K562 (cell line): ENCODE measurements around the gene EFHC2. TPM values are rescaled to one million over a fixed set of nuclear protein-coding genes. Genes with fewer than 3 reads are reported as not detected.

ENCODE experiments used
- ADNP ChIP-seq: fragments of 200-800 bp; sonication (Bioruptor generic); IDR thresholded peaks from 2 replicates; pipeline ENCODE4 v1.6.1; 2016; ENCODE audit warnings: missing genetic modification characterization, missing compliant biosample characterization
- ETV5 ChIP-seq: sonication (generic); formaldehyde crosslinking; IDR thresholded peaks from 2 replicates; pipeline ENCODE4 v1.4.0; 2020; ENCODE audit warnings: low read depth, mild to moderate bottlenecking, missing genetic modification reagents
- FIP1L1 ChIP-seq: fragments of 200-400 bp; formaldehyde crosslinking; IDR thresholded peaks from 2 replicates; pipeline ENCODE4 v1.6.1; 2018; ENCODE audit warnings: mild to moderate bottlenecking, low read depth, low read length; ENCODE audit not compliant: poor library complexity, severe bottlenecking
- FOXA3 ChIP-seq, 2 experiments: fragments of 450-650 bp in 1 of 2; sonication (generic) in 1 of 2; formaldehyde crosslinking; IDR thresholded peaks in 1 of 2; conservative IDR thresholded peaks in 1 of 2; 2 replicates each; pipeline versions ENCODE4 v1.4.0 to v1.8.0; 2020 to 2022; ENCODE audit warnings: mild to moderate bottlenecking in 2 of 2, missing genetic modification reagents in 1 of 2
- GTF2A2 ChIP-seq: IDR thresholded peaks from 2 replicates; pipeline ENCODE4 v1.6.1; 2016; ENCODE audit warnings: mild to moderate bottlenecking, missing genetic modification characterization, missing compliant biosample characterization
- HDAC1 ChIP-seq, 2 experiments: fragments of 450-650 bp; IDR thresholded peaks; 2 replicates each; pipeline ENCODE4 v1.6.1; 2016 to 2017; ENCODE audit warnings: inconsistent platforms in 1 of 2, mild to moderate bottlenecking in 1 of 2, moderate library complexity in 1 of 2
- HDGF ChIP-seq: fragments of 450-650 bp; IDR thresholded peaks from 2 replicates; pipeline ENCODE4 v1.6.1; 2016
- JUND ChIP-seq, 2 experiments: IDR thresholded peaks; 2 replicates in 1 of 2; 3 replicates in 1 of 2; pipeline ENCODE4 v1.6.1; 2011; ENCODE audit warnings: borderline replicate concordance in 2 of 2, low read depth in 2 of 2, low read length in 2 of 2, improper control_type of control experiment in 1 of 2, missing biosample characterization in 1 of 2, missing genetic modification characterization in 1 of 2, missing genetic modification reagents in 1 of 2
- MCM2 ChIP-seq: fragments of 450-650 bp; IDR thresholded peaks from 2 replicates; pipeline ENCODE4 v1.6.1; 2017; ENCODE audit warnings: low read depth, mild to moderate bottlenecking
- MYBL2 ChIP-seq, 2 experiments: fragments of 450-650 bp in 1 of 2; sonication (generic) in 1 of 2; formaldehyde crosslinking in 1 of 2; IDR thresholded peaks; 2 replicates each; pipeline versions ENCODE4 v1.6.1 to v1.8.1; 2017 to 2022; ENCODE audit warnings: borderline replicate concordance in 1 of 2, inconsistent platforms in 1 of 2, low read depth in 1 of 2, mild to moderate bottlenecking in 1 of 2, missing genetic modification reagents in 1 of 2, moderate library complexity in 1 of 2
- NBN ChIP-seq: fragments of 450-650 bp; IDR thresholded peaks from 2 replicates; pipeline ENCODE4 v1.6.1; 2016; ENCODE audit warnings: low read depth, mild to moderate bottlenecking
- POLR2G ChIP-seq: fragments of 200-400 bp; formaldehyde crosslinking; IDR thresholded peaks from 2 replicates; pipeline ENCODE4 v1.6.1; 2017; ENCODE audit warnings: low read depth, mild to moderate bottlenecking, antibody characterized with exemption, low read length, moderate library complexity
- RBFOX2 ChIP-seq: fragments of 200-400 bp; formaldehyde crosslinking; IDR thresholded peaks from 2 replicates; pipeline ENCODE4 v1.6.1; 2017; ENCODE audit warnings: low read depth, mild to moderate bottlenecking, low read length, moderate library complexity
- RBM22 ChIP-seq: fragments of 200-400 bp; formaldehyde crosslinking; IDR thresholded peaks from 2 replicates; pipeline ENCODE4 v1.6.1; 2018; ENCODE audit warnings: low read length, low read depth; ENCODE audit not compliant: poor library complexity, severe bottlenecking
- SREBF1 ChIP-seq: fragments of 150-350 bp; IDR thresholded peaks from 2 replicates; pipeline ENCODE4 v1.6.1; 2014; ENCODE audit warnings: antibody characterized with exemption, low read depth, low read length, borderline replicate concordance
- ZFX ChIP-seq: sonication (generic); formaldehyde crosslinking; IDR thresholded peaks from 2 replicates; pipeline ENCODE4 v1.8.0; 2022; ENCODE audit warnings: mild to moderate bottlenecking, missing genetic modification reagents, moderate library complexity
- ZKSCAN3 ChIP-seq: fragments of 250-450 bp; sonication (Bioruptor Pico); IDR thresholded peaks from 2 replicates; pipeline ENCODE4 v1.4.0; 2020
- ZNF436 ChIP-seq: fragments of 250-450, 450-650 bp; sonication (Bioruptor Pico); formaldehyde crosslinking; IDR thresholded peaks from 2 replicates; pipeline ENCODE4 v1.7.0; 2020; ENCODE audit warnings: mild to moderate bottlenecking
- polyA plus RNA-seq, 8 experiments: library from polyadenylated mRNA; depleted of rRNA in 4 of 8; stranded (reverse) in 5 of 8; unstranded in 3 of 8; fragments of >200 nt; fragmentation: Nextera tagmentation in 2 of 8; fragmentation: Illumina TruSeq in 1 of 8; extraction: Ambion mirVana in 2 of 8; extraction: Trizol in 1 of 8; gene quantifications; 2 replicates each; pipeline versions ENCODE4 v1.2.1 to v1.2.3, GENCODE V29; 2011 to 2014; ENCODE audit warnings: inconsistent platforms in 1 of 8, missing spikeins in 1 of 8
- total RNA-seq, 7 experiments: library from RNA; depleted of rRNA in 6 of 7; stranded (reverse); fragments of >200 nt in 6 of 7; fragmentation: Illumina TruSeq in 2 of 7; extraction: Trizol in 2 of 7; gene quantifications; 2 replicates each; pipeline versions ENCODE4 v1.2.1 to v1.2.3, GENCODE V29; 2011 to 2021; ENCODE audit warnings: low replicate concordance in 1 of 7
- TF ChIP-seq, protein P1 (sequence below), 2 experiments: fragments of 250-450 bp in 1 of 2; fragments of 450-650 bp in 1 of 2; sonication (Bioruptor Pico) in 1 of 2; IDR thresholded peaks; 2 replicates each; pipeline versions ENCODE4 v1.6.1 to v1.8.0; 2016 to 2021; ENCODE audit warnings: mild to moderate bottlenecking in 2 of 2, moderate library complexity in 2 of 2, missing compliant biosample characterization in 1 of 2, missing genetic modification characterization in 1 of 2
- TF ChIP-seq, protein P2 (sequence below): sonication (generic); formaldehyde crosslinking; IDR thresholded peaks from 2 replicates; pipeline ENCODE4 v1.8.0; 2022; ENCODE audit warnings: missing genetic modification reagents, mild to moderate bottlenecking, borderline replicate concordance
- TF ChIP-seq, protein P3 (sequence below): sonication (generic); formaldehyde crosslinking; IDR thresholded peaks from 2 replicates; pipeline ENCODE4 v1.8.0; 2022; ENCODE audit warnings: mild to moderate bottlenecking, missing genetic modification reagents
- TF ChIP-seq, protein P4 (sequence below): fragments of 450-650 bp; IDR thresholded peaks from 2 replicates; pipeline ENCODE4 v1.6.1; 2016

Gene EFHC2
- total and polyA plus RNA-seq, 9 of the 15 experiments (the other 6 are each of a cell fraction or from before 2014, with no cell fraction given): 1.3 to 8.1 (median 3.0) TPM

DNA sequence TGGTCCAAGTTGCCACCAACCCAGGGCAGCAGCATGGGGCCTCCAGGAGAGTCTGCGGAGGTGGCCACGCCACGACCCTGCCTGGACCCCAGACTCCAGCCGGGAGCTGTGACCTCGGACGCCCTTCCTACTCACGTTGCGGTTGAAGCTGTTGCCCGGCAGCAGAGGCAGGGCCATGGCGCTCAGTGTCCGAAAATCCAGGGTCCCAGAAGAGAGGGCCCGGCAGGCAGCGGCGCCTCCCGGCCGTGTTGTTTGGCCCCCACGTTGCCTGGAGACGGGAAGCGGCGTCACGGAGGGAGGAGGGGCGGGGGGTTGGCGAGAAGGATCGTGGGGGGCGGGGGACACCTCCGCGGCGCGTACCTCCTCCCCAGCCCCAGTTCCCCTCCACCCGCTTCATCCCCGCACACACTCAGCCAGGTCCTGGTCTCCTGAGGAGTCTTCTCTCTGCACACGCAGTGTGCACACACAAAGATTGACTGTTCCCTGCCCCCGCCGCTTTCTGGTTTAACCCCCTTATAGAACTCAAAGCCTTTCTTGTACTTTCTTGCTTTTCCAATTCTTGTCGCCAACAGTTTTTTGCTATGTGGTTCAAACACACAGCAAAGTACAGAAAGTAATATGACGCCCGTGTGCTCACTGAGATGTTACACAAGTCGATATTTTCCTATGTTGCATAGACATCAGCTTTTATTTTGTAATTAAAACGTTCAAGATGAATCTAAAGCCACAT lies at the start of gene EFHC2 (continued):
- TF ChIP-seq HDGF (no peak), SREBF1 (no peak), ADNP (tag) (no peak), ZFX (peak; percentile 67), FOXA3 (CRISPR knock-in tag; conservative IDR thresholded peaks at IDR 0.05 in 1 of 2, IDR thresholded peaks at IDR 0.05 in 1 of 2) (no peak), ZKSCAN3 (CRISPR knock-in tag) (no peak), POLR2G (0 out of 2 replicates have a peak, but pooled peaks have one; percentile 40), MCM2 (no peak), ETV5 (no peak), RBM22 (no peak), MYBL2 (IDR thresholded peaks at IDR 0.05; ENCODE audit: low read depth) (no peak), MYBL2 (CRISPR knock-in tag; IDR thresholded peaks at IDR 0.05; ENCODE audit: borderline replicate concordance) (no peak), JUND (IDR thresholded peaks at IDR 0.05; ENCODE audit: borderline replicate concordance, low read depth, low read length) (no peak), JUND (tag; IDR thresholded peaks at IDR 0.05; ENCODE audit: borderline replicate concordance, low read depth, low read length) (no peak), HDAC1 (IDR thresholded peaks at IDR 0.05) (no peak), GTF2A2 (tag) (no peak), RBFOX2 (0 out of 2 replicates have a peak, but pooled peaks have one; percentile 28), FIP1L1 (no peak), NBN (no peak), ZNF436 (CRISPR knock-in tag) (no peak)
- TF ChIP-seq, protein P1, sequence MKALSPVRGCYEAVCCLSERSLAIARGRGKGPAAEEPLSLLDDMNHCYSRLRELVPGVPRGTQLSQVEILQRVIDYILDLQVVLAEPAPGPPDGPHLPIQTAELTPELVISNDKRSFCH (CRISPR knock-in tag; IDR thresholded peaks at IDR 0.05): no peak
- TF ChIP-seq, protein P1 (tag; IDR thresholded peaks at IDR 0.05): no peak
- TF ChIP-seq, protein P2, sequence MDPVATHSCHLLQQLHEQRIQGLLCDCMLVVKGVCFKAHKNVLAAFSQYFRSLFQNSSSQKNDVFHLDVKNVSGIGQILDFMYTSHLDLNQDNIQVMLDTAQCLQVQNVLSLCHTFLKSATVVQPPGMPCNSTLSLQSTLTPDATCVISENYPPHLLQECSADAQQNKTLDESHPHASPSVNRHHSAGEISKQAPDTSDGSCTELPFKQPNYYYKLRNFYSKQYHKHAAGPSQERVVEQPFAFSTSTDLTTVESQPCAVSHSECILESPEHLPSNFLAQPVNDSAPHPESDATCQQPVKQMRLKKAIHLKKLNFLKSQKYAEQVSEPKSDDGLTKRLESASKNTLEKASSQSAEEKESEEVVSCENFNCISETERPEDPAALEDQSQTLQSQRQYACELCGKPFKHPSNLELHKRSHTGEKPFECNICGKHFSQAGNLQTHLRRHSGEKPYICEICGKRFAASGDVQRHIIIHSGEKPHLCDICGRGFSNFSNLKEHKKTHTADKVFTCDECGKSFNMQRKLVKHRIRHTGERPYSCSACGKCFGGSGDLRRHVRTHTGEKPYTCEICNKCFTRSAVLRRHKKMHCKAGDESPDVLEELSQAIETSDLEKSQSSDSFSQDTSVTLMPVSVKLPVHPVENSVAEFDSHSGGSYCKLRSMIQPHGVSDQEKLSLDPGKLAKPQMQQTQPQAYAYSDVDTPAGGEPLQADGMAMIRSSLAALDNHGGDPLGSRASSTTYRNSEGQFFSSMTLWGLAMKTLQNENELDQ (CRISPR knock-in tag): no peak
- TF ChIP-seq, protein P3, sequence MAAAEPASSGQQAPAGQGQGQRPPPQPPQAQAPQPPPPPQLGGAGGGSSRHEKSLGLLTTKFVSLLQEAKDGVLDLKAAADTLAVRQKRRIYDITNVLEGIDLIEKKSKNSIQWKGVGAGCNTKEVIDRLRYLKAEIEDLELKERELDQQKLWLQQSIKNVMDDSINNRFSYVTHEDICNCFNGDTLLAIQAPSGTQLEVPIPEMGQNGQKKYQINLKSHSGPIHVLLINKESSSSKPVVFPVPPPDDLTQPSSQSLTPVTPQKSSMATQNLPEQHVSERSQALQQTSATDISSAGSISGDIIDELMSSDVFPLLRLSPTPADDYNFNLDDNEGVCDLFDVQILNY (CRISPR knock-in tag): no peak
- TF ChIP-seq, protein P4, sequence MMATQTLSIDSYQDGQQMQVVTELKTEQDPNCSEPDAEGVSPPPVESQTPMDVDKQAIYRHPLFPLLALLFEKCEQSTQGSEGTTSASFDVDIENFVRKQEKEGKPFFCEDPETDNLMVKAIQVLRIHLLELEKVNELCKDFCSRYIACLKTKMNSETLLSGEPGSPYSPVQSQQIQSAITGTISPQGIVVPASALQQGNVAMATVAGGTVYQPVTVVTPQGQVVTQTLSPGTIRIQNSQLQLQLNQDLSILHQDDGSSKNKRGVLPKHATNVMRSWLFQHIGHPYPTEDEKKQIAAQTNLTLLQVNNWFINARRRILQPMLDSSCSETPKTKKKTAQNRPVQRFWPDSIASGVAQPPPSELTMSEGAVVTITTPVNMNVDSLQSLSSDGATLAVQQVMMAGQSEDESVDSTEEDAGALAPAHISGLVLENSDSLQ: no peak
